ENCODE measurements around the gene KRT9. TPM values are rescaled to one million over a fixed set of nuclear protein-coding genes. Genes with fewer than 3 reads are reported as not detected.

Gene KRT9
- total and polyA plus RNA-seq, 9 of the 15 experiments (the other 6 are each of a cell fraction or from before 2014, with no cell fraction given), result 0.03 TPM; not detected in 8

DNA sequence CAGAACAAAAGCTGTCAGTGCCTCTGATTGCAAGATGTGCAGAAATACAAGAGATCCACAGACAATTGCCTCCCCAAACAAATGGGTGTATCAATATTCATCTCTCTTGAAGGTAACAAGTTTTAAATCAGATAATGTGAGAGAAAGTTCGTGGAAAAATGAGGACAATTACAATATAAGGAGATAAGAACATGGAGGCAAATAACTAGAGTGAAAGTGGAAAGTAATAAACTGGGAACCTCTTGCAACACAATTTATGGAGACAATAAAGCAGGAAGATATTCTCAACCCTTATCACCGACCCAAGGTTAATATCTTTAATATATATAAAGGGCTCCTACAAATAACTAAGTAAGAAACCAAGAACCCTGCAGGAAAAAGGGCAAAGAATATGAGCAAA is 29.5 kb downstream of the KRT9 start (continued):
- TF ChIP-seq MGA (IDR thresholded peaks at IDR 0.05), result no peak
- TF ChIP-seq CREB5 (CRISPR knock-in tag; IDR thresholded peaks at IDR 0.05), result no peak
- TF ChIP-seq ZNF121 (CRISPR knock-in tag; conservative IDR thresholded peaks at IDR 0.05), result no peak
- TF ChIP-seq PTBP1 (IDR thresholded peaks at IDR 0.05; ENCODE audit: low read depth, low read length), result no peak
- TF ChIP-seq HMGXB4 (CRISPR knock-in tag; IDR thresholded peaks at IDR 0.05), result no peak
- TF ChIP-seq CHD4 (IDR thresholded peaks at IDR 0.05; ENCODE audit: insufficient read depth, insufficient replicate concordance, low read depth, low read length, poor library complexity, severe bottlenecking), result no peak
- TF ChIP-seq MYC (IDR thresholded peaks at IDR 0.05; ENCODE audit: low read depth, low read length), result no peak
- TF ChIP-seq MYC (CRISPR knock-in tag; IDR thresholded peaks at IDR 0.05; ENCODE audit: borderline replicate concordance, low read depth), result no peak
